KG1 (cell line): Measurements from ENCODE around the gene INTS6L.
"Not testable (repeated sequence)": the region's sequence is repeated elsewhere in the genome, so short reads cannot be mapped to it uniquely, and the experiment has no call there.

Experiments
- DNase-seq: peaks from one replicate; lab custom pipeline; 2025; lab: John Stamatoyannopoulos, UW

The INTS6L gene

DNA sequence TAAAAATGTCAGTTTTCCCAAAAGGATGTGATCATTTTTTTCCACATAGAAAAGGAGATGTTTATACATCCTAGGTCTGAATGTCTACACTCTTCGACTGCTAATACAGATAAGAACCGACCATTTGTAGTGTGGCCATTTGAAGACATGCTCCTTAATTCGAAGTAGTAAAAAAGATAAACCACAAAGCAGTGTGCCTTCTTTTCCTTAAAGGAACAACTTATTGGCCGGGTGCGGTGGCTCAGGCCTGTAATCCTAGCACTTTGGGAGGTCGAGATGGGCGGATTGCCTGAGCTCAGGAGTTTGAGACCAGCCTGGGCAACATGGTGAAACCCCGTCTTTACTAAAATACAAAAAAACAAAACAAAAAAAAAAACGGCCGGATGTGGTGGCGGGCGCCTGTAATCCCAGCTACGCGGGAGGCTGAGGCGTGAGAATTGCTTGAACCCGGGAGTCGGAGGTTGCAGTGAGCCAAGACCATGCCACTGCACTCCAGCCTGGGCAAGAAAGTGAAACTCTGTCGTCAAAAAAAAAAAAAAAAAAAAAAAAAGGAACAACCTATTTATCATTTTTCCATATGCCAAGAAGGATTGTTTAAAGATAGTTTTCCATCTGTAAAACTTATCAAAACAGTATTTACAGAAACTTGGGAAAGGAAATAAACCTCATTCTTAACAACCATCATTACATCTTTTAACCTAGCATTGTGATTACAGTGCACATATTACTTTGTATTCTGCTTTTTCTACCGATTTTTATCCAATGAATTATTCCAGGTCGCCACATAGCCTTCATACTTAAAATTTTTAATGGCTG, 2.6 kb downstream of the INTS6L start:
- DNase-seq, result no peak

DNA sequence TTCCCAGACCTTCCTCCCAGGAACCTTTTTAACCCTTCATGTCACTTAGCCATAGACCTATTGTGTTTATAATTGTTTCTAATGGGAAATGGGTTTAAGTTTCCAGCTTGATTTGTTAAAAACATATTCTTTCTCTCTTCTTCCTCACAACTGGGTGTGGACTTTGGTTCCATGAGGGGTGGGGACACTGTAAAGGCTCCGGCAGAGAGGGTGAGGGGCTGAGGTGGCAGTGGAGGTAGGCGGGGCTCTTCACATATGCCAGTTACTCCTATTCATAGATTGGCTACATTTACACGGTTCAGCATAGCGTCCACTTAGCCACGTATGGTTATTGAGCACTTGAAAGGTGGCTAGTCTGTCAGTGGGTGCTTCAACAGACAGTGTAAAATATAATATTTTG, 7.8 kb downstream of the INTS6L start:
- no peak for DNase-seq

DNA sequence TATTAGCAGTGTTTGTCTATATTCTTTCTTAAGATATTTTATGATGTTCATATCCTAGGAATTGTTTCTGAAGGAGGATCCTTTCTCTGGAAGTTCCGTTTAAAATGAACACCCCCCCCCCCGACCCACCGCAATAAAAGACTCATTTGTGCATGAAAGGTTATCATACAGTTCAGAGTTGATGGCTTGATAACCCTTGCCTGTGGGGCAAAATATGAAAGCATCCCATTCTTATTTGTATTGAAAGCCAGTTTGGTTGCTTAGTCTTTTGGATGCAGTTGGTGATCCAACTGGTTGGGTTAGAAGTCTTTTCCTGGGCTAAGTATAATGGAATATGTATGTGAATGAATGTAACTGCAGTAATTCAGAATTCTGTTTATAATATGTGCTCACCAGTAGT, 8.3 kb downstream of the INTS6L start:
- no peak for DNase-seq

DNA sequence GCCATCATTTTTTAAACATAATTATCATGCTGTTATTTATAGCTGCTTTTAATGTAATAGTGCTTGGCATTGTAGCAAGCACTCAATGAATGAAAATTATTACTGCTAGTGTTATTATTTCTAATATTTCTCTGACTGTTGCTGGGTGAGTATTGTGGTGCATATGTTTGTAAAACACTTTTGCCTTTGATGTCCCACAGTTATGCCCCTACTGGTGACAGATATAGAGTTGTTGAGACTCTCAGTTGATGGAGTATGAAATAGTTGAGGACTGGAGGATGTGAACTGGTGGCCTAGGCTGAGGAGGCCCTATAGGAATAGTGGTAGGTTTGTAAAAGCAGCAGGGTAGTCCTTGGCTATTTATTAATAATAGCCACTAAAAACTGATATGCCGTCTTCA, 9.6 kb downstream of the INTS6L start:
- DNase-seq, result no peak

DNA sequence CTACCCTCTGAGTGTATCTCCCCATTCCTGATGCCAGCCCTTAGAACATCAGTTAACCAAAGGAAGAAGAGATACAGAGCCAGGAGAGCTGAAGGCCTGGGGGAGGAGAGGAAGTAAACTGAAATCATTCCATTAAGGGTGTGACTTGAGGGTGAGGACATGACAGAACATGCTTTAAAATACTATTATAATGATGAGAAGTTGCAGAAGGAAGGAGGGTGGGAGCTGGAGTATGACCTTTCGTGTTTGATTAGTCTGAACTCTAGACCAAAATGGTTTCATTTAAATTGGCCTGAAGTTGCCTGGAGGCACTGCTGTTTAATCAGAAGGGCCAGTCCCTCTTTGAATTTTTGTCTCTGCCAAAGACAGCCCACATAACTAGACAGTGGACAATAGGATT, 11.4 kb downstream of the INTS6L start:
- DNase-seq, result no peak

DNA sequence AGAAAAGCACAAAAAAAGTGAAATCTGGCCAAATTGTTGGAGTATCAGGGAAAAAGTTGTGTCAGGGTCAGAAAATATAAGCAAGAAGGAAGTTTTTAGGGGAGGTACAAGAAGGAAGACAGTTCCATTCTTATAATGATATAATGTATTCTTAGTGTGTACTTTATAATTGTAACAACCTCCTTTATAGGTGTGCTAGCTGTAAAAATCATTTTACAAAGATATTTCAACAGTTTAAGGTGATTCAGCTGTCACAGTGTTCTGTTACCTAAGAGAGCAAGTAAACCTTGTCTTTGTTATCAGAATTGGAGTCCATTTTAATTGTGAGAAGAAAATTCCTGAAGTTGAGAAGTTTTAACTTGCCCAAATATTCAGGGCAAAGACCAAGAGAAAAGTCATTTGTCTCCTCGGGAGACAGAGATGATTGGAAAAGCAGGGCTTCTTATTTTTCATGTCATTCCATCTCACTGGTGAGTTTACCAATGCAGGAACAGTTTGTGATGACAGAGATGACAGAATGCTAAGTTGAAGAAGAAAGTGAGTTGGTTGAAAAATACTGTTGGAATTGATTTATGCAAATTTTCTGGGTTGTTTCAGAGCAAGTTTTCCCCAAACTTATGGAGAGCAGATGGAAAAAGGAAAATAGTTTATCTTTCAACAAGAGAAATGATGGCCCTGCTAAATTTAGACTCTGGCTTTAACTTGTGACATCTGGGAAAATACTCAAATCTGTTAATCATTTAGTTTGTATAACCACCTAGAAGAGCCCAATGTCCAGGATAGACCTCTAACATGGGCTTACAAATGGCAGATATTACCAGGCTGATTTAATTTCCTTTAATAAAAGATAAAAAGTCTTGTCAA, 14.8 kb downstream of the INTS6L start:
- DNase-seq, result no peak

DNA sequence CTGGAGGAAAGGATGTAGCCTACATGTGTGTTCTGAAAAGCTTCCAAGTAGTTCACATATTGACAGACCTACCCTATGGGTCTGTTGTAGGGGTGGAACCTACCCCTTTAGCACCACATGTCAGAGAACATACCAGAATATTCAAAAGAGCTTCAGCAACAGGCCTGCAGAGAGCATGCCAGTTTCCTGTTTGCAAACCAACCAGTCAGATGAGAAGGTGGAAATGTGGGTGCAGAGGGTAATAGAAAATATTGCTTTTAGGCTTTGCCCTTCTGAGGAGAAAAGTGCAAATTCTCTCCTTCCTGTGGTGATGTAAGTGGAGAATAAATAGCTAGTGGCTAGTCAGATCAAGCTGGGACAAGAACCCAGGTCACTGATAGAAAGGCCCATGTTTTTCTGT, 16.4 kb downstream of the INTS6L start:
- DNase-seq, result no peak

DNA sequence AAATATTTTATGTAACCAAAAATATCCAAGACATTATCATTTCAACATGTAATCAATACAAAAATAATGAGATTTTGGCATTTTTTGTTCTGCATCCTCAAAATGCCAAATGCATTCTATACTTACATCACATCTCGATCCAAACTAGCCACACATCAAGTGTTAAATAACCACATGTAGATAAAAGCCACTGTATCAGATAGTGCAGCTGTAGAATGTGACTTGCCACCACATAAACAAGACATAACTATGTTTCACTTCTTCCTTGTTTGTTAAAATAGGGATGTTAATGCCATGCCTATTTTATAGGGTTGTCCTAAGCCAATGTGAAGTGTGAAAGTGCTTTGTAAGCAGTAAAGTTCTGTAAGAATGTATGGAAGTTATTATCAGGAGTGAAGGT, 20.9 kb downstream of the INTS6L start:
- no peak for DNase-seq

DNA sequence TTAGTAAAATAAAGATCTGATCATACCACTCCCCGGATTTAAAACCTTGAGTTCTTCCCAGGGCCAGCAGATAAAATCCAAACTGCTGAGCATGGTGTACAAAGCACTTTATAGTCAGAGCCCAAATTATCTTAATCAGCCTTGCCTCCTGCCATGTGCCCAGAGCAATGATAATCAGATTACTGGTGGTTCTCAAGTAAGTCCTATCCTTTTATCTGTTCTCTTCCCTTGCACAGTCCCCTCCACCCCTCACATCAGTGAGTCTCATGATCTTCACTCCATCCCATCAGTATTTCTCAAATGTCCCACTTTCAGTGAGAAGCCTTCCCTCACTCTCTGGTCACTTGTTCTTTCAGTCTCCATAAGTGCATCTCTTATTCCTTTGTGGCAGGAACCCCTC, 22.7 kb downstream of the INTS6L start:
- no peak for DNase-seq

DNA sequence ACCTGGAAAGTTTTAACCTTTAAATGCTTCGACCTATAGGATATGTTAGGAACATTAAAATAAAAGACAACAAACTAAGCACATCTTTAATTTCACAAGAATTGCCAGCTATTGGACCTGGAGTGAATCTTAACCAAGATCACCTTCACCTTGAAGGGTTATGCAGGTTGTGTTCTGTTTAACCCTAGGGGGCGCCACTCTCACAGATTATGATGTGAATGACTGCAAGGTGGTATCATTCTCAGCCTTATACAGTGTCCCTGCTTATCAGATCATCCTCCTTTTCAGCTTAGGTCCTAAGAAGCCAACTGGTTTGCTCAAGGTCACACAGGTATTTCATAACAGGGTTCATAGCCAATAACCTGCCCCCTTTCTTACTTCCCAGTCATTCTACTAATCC, 23.5 kb downstream of the INTS6L start:
- no peak for DNase-seq

DNA sequence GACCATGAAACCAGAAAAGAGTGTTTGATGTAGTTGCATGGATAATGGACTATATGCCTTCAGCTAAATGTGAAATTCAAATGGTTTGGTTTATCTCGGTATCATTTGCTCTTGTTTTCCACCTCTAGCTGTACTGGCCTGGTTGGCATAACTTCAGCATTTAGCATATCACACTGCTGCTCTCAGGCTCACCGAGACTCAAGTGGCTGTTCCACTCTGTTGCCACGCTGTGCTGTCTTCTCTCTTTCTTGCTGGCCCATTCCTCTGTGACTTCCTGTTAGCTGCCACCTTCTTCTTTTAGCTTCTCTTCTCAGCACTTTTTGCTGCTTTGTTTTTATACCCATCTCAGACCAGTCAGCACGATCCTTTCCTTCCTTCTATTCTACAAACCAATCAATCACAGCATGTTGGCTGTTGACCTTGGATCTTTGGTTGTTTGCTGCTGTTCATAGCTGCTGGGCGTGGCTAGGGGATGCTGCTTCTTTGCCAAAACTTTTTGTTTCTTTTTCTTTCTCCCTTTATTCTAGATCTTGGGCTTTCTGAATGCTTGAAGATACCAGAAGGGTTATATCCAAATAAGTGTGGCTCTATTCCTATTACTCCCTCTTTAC, 24.0 kb downstream of the INTS6L start:
- DNase-seq, result no peak

DNA sequence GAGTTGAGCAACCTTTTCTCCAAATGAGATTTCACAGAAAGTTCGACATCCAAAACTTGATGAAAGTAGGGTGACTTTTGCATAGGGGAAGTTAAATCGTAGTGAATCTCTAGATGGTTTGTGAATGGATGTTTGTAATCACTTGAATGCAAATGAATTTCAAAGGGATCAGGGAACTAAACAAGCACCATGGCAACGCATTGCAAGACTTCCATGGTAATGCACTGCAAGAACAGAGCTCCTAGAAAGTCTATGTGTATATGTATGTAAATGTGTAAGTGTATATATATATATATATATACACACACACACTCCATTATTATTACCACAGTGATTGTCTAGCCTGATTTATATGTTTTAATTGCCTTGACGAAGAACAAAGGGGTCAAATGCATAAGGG, 27.3 kb downstream of the INTS6L start:
- no peak for DNase-seq

DNA sequence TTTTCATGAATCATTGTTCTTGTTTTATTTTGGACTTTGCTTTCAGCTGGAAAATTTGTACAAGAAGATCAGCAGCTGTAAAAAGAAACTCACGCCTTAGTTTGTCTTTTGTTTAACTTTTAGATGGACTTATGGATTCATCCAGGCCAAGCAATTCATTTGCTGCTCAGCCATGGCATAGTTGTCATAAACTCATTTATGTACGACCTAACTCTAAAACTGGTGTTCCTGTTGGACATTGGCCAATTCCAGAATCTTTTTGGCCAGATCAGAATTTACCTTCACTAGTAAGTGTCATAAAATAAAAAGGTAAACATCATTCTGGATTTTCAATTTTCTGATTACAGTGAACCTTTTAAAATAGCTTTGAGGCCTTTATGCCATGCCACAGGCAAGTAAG, 29.1 kb downstream of the INTS6L start:
- no peak for DNase-seq

DNA sequence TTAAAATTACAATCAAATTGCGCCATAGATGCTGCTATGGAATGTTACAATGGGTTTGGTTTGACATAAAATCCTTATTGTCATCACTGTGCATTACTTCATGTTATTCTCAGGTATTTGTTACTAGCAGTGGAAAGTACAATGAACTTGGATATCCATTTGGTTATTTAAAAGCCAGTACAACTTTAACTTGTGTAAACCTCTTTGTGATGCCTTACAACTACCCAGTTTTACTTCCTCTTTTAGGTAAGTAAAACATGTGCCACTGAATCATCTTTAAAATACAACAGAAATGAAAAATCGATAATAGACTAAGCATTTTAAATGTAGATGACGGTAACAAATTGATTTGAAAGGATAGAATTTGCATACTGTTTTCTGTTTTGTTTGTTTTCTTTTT, 35.6 kb downstream of the INTS6L start:
- DNase-seq, result no peak

DNA sequence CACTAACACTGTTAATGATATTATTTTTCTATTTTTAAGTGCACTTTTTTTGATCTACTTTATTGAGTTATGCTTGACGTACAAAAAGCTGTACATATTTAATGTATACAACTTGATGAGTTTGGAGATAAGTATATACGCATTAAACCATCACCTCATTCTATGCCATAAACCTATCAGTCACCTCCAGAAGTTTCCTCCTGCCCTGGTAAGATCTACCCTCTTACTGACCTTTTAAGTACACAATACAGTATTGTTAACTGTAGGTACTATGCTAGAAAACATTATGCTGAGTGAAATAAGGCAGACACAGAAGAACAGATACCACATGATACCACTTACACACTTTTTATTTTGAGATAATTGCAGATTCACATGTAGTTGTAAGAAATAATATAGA, 36.9 kb downstream of the INTS6L start:
- DNase-seq, result no peak

DNA sequence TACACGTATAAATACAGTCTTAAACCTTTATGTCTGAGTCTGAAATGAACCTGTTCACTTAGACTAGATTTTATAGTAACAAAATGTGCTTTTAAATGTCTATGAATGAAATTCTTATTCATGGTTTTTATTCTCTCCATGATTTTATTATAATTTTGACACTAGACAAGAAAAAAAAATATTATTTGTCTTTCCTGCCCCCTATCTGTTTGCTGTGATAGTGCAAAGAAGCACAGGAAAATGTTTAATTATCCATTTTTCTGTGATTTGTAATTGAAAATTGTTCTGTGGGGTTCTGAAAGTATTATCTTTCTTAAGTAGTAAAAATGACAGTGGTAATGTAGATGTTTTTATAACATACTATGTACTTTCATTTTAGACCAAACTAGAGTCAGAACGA, 52.0 kb downstream of the INTS6L start:
- DNase-seq, result no peak

DNA sequence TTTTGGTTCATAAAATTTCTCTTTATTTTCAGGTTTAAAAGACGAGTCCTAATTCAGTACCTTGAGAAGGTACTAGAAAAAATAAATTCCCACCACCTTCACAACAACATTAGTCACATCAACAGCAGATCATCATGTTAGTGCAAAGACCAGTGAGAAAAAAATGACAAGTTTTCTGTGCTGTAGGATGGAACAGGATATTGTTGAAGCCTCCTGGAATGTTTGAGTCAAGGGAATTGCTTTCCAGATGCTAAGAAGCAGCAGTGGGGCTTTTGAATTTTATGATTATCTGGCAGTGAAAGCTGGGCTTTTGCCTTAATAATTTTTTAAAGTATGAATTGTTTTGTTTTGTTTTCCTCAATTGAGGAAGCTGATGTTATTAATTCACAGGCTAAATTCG, 61.0 kb downstream of the INTS6L start:
- DNase-seq, result no peak

DNA sequence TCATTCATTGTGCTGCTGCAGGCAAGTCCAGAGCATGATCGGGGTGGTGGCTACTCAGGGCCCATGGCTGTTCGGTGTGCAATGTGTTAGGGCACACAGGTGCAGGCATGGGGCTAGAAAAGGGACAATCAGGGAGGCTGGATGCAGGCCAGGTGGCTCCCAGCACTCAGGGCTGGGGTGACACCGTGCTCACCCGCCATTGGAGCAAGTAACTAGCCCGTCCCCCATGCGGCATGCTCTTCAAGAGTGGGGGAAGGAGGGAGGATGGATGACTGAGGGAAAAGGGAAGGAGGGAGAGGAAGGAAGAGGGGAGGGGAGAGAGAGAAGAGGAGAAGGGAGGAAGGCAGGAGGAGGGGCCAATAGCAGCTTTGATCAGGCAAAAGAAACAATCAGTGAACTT, 64.7 kb downstream of the INTS6L start:
- no peak for DNase-seq

DNA sequence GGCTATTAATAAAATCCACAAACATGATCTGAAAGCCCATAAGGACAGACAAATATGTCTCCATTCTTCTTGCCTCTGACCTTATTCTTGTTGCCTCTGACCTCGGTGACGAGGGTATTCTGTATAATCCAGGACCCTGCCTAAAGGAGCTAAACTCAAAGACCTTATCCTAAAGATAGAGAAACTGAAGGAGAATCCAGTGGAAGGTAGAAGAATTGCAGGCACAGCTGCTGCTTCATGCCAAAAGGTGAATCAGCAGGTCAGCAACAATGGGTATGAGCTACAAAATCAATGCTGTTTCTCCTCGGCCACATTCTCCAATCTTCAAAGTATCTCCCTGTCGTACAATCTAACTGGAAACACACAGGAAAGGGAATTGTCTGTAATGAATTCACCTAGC, 71.4 kb downstream of the INTS6L start:
- no peak for DNase-seq

DNA sequence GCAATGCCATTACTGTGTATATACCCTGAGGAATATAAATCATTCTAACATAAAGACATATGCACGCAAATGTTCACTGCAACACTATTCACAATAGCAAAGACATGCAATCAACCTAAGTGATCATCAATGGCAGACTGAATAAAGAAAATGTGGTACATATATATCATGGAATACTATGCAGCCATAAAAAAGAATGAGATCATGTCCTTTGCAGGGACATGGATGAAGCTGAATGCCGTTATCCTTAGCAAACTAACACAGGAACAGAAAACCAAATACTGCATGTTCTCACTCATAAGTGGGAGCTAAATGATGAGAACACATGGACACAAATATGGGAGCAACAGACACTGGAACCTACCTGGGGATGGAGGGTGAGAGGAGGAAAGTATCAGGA, 73.6 kb downstream of the INTS6L start:
- not testable (repeated sequence) for DNase-seq

DNA sequence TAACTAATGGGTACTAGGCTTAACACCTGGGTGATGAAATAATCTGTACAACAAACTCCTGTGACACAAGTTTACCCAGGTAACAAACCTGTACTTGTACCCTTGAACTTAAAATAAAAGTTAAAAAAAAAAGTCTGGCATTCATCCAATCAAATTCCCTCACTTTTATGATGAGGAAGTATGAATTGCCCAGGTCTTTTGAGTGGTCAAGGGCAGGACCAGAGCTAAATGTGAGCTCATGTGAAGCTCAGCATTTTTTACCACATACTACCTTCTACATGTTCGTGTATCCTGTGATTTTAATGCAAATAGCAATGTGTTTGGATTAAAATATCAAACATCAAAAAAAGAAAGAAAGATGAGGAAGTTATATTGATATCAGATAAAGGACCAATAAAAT, 74.0 kb downstream of the INTS6L start:
- not testable (repeated sequence) for DNase-seq

DNA sequence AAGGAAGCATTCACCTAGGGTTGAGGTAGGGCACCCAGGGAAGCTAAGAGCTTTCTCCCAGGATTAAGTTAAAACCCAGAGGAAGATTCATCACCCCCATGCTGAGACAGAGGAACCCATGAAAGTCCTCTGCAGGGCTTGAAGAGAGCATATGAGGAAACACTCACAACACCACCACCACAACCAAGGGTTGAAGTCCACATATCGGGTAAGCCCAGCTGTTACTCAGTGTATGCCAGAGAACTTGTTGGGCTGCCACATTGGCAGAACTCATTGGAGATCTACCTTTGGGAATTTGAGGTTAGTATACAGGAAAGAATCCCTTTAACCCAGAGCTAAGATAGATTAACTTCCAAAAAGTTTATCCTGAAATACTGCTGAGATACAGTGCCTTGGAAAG, 75.1 kb downstream of the INTS6L start:
- no peak for DNase-seq

DNA sequence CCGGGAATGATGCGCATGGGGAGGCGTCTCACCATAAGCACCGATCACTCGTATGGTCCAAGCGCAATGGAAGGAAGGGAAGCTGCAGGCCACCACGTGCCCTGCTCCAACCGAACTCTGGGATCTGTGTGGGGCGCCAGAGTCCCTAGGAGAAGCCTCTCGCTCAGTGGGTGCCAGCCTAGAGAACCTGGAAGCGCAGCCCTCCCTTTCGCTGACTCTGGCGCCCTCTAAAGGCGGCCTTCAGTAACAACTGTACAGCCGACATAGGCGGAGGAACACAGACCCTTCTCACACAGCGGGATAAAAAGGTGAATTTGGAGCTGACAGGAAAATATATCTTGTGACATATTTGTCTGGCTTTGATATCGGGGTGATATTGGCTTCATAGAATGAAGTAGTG, 76.0 kb downstream of the INTS6L start:
- DNase-seq, result peak; percentile 2
